IMR-90 (cell line): ENCODE data around the gene TRAF3IP3. TPM values are rescaled to one million over a fixed set of nuclear protein-coding genes. Genes with fewer than 3 reads are reported as not detected.

ENCODE experiments used
- ATAC-seq: fragments of 200-7000 bp; cut with Tn5 transposase; 2 replicates; pipeline ENCODE4 v1.9.1; 2020; ENCODE audit warnings: low read depth, mild to moderate bottlenecking, moderate library complexity
- BruUV-seq: library from RNA; stranded (reverse); fragments of 400-500 nt; replicated peaks from 2 replicates; lab custom pipeline; 2021; lab: Mats Ljungman, UMichigan
- CTCF ChIA-PET: fragments of 300-600 bp; formaldehyde crosslinking; extraction: SDS; loops from one replicate; lab custom pipeline; 2021; ENCODE audit warnings: antibody characterized with exemption; lab: Yijun Ruan, JAX
- POLR2A ChIA-PET: fragments of 300-600 bp; sonication (Branson Sonifier 250); formaldehyde crosslinking; loops from one replicate; lab custom pipeline; 2022; ENCODE audit warnings: antibody characterized with exemption; ENCODE audit not compliant: unreplicated experiment; lab: Charles Lee
- DNase-seq: peaks from one replicate; pipeline ENCODE4 v3.0.0; 2013
- H2AFZ ChIP-seq: replicated peaks from 2 replicates; pipeline ENCODE3; 2013; ENCODE audit warnings: low read length, mild to moderate bottlenecking; ENCODE audit not compliant: poor library complexity
- H2AK5ac ChIP-seq: 2 replicates; pipeline ENCODE4 v1.6.1; 2013; ENCODE audit warnings: low read depth, low read length, inconsistent platforms
- H2AK9ac ChIP-seq: replicated peaks from 2 replicates; pipeline ENCODE3; 2013; ENCODE audit warnings: mild to moderate bottlenecking, low read depth, low read length, moderate library complexity; ENCODE audit not compliant: poor library complexity
- H2BK120ac ChIP-seq: 2 replicates; pipeline ENCODE4 v1.6.1; 2013; ENCODE audit warnings: low read depth, low read length, inconsistent platforms
- H2BK15ac ChIP-seq: 3 replicates; pipeline ENCODE4 v1.6.1; 2013; ENCODE audit warnings: low read depth, low read length, inconsistent platforms
- H2BK20ac ChIP-seq: 2 replicates; pipeline ENCODE4 v1.6.1; 2013; ENCODE audit warnings: low read depth, mild to moderate bottlenecking, inconsistent platforms, low read length, moderate library complexity
- H2BK5ac ChIP-seq: 2 replicates; pipeline ENCODE4 v1.6.1; 2013; ENCODE audit warnings: mild to moderate bottlenecking, low read depth, low read length, inconsistent platforms; ENCODE audit not compliant: poor library complexity, severe bottlenecking
- H3K14ac ChIP-seq: replicated peaks from 2 replicates; pipeline ENCODE4 v1.6.1; 2013; ENCODE audit warnings: low read depth, low read length, inconsistent platforms
- H3K18ac ChIP-seq: 2 replicates; pipeline ENCODE4 v1.6.1; 2013; ENCODE audit warnings: low read depth, low read length, control low read depth
- H3K23ac ChIP-seq: 2 replicates; pipeline ENCODE4 v1.6.1; 2013; ENCODE audit warnings: low read depth, low read length, inconsistent platforms
- H3K27ac ChIP-seq: 2 replicates; pipeline ENCODE4 v1.5.1; 2013; ENCODE audit warnings: mild to moderate bottlenecking, control low read depth, low read length; ENCODE audit not compliant: insufficient read depth
- H3K27me3 ChIP-seq: 2 replicates; pipeline ENCODE4 v1.6.1; 2013; ENCODE audit warnings: low read length; ENCODE audit not compliant: control insufficient read depth, insufficient read depth
- H3K36me3 ChIP-seq: 2 replicates; pipeline ENCODE4 v1.6.1; 2013; ENCODE audit warnings: low read length, mixed read lengths; ENCODE audit not compliant: control insufficient read depth, insufficient read depth
- H3K4ac ChIP-seq: 2 replicates; pipeline ENCODE4 v1.6.1; 2013; ENCODE audit warnings: low read depth, low read length, inconsistent platforms
- H3K4me1 ChIP-seq: 2 replicates; pipeline ENCODE4 v1.6.1; 2013; ENCODE audit warnings: low read length, mixed read lengths; ENCODE audit not compliant: control insufficient read depth, insufficient read depth
- H3K4me2 ChIP-seq: 2 replicates; pipeline ENCODE4 v1.6.1; 2013; ENCODE audit warnings: low read depth, mild to moderate bottlenecking, control low read depth, low read length, moderate library complexity
- H3K4me3 ChIP-seq: 2 replicates; pipeline ENCODE4 v1.5.1; 2013; ENCODE audit warnings: low read depth, mild to moderate bottlenecking, control low read depth, low read length, moderate library complexity; ENCODE audit not compliant: insufficient read depth
- H3K56ac ChIP-seq: 2 replicates; pipeline ENCODE4 v1.6.1; 2013; ENCODE audit warnings: low read length, inconsistent platforms; ENCODE audit not compliant: insufficient read depth; ENCODE audit errors: extremely low read depth
- H3K79me1 ChIP-seq, 2 experiments: 2 replicates each; pipeline ENCODE4 v1.6.1; 2013; ENCODE audit warnings: low read length in 2 of 2, inconsistent platforms in 1 of 2, low read depth in 1 of 2
- H3K9ac ChIP-seq: 2 replicates; pipeline ENCODE4 v1.6.1; 2013; ENCODE audit warnings: low read depth, low read length, control low read depth
- H3K9me1 ChIP-seq: 2 replicates; pipeline ENCODE4 v1.6.1; 2013; ENCODE audit warnings: low read length, inconsistent platforms; ENCODE audit not compliant: insufficient read depth
- H3K9me3 ChIP-seq: 2 replicates; pipeline ENCODE4 v1.6.1; 2013; ENCODE audit warnings: low read length; ENCODE audit not compliant: control insufficient read depth, insufficient read depth
- H4K20me1 ChIP-seq: 2 replicates; pipeline ENCODE4 v1.6.1; 2013; ENCODE audit warnings: low read length, inconsistent platforms; ENCODE audit not compliant: insufficient read depth
- H4K5ac ChIP-seq: 2 replicates; pipeline ENCODE4 v1.6.1; 2013; ENCODE audit warnings: mild to moderate bottlenecking, low read depth, low read length, control low read depth
- H4K8ac ChIP-seq, 2 experiments: 2 replicates each; pipeline ENCODE4 v1.6.1; 2013; ENCODE audit warnings: low read depth in 2 of 2, low read length in 2 of 2, control low read depth in 1 of 2, inconsistent platforms in 1 of 2
- H4K91ac ChIP-seq: 2 replicates; pipeline ENCODE4 v1.6.1; 2013; ENCODE audit warnings: low read depth, low read length, inconsistent platforms; ENCODE audit not compliant: insufficient read depth
- BHLHE40 ChIP-seq: fragments of 150-350 bp; IDR thresholded peaks from 2 replicates; pipeline ENCODE4 v1.6.1; 2016; ENCODE audit warnings: mild to moderate bottlenecking, low read depth, low read length
- CEBPB ChIP-seq: IDR thresholded peaks from 2 replicates; pipeline ENCODE4 v1.6.1; 2012; ENCODE audit warnings: low read depth, low read length, improper control_type of control experiment
- CHD1 ChIP-seq: IDR thresholded peaks from 2 replicates; pipeline ENCODE4 v1.6.1; 2012; ENCODE audit warnings: low read depth, low read length, improper control_type of control experiment
- FOS ChIP-seq: fragments of 150-350 bp; IDR thresholded peaks from 2 replicates; pipeline ENCODE4 v1.6.1; 2016; ENCODE audit warnings: low read depth, low read length
- MAFK ChIP-seq: IDR thresholded peaks from 2 replicates; pipeline ENCODE4 v1.6.1; 2012; ENCODE audit warnings: low read depth, low read length, improper control_type of control experiment
- MAZ ChIP-seq: IDR thresholded peaks from 2 replicates; pipeline ENCODE4 v1.6.1; 2012; ENCODE audit warnings: low read depth, mild to moderate bottlenecking, low read length, improper control_type of control experiment, moderate library complexity, borderline replicate concordance
- MXI1 ChIP-seq: IDR thresholded peaks from 2 replicates; pipeline ENCODE4 v1.6.1; 2012; ENCODE audit warnings: low read depth, mild to moderate bottlenecking, low read length, moderate library complexity, borderline replicate concordance
- NFE2L2 ChIP-seq: fragments of 150-350 bp; IDR thresholded peaks from 2 replicates; pipeline ENCODE4 v1.6.1; 2016; ENCODE audit warnings: low read depth, mild to moderate bottlenecking, low read length
- POLR2A ChIP-seq: IDR thresholded peaks from 2 replicates; pipeline ENCODE4 v1.6.1; 2012; ENCODE audit warnings: mild to moderate bottlenecking, low read depth, low read length
- RAD21 ChIP-seq: IDR thresholded peaks from 2 replicates; pipeline ENCODE4 v1.6.1; 2012; ENCODE audit warnings: low read length, improper control_type of control experiment
- RCOR1 ChIP-seq: IDR thresholded peaks from 2 replicates; pipeline ENCODE4 v1.6.1; 2012; ENCODE audit warnings: mild to moderate bottlenecking, low read length, improper control_type of control experiment; ENCODE audit not compliant: insufficient replicate concordance
- RFX5 ChIP-seq: IDR thresholded peaks from 2 replicates; pipeline ENCODE4 v1.8.0; 2012; ENCODE audit warnings: low read depth, mild to moderate bottlenecking, low read length, moderate library complexity
- SMC3 ChIP-seq: fragments of 150-350 bp; IDR thresholded peaks from 2 replicates; pipeline ENCODE4 v1.6.1; 2016; ENCODE audit warnings: low read depth, mild to moderate bottlenecking, antibody characterized with exemption, low read length, moderate library complexity
- WGBS, 2 experiments: methylation state at CpG; one replicate each; pipeline versions ENCODE4 v1.1.5 to v1.1.7; 2013; ENCODE audit warnings: missing lambda C conversion rate in 2 of 2; ENCODE audit not compliant: insufficient read length in 1 of 2; ENCODE audit errors: extremely low coverage in 2 of 2; 5-methylcytosine and 5-hydroxymethylcytosine counted together
- dilution Hi-C: fragments of 300-500 bp; cut with HindIII; formaldehyde crosslinking; loops from one replicate; pipeline ENCODE4 v1.14.3; 2018; ENCODE audit warnings: low sequenced_read_pairs; ENCODE audit not compliant: unreplicated experiment
- in situ Hi-C: fragments of 300-500 bp; cut with MboI; formaldehyde crosslinking; loops from 3 replicates; pipeline ENCODE4 v1.14.3; 2019; ENCODE audit warnings: low sequenced_read_pairs, inconsistent platforms, mixed read lengths
- intact Hi-C: fragments of 100-400 bp; cut with micrococcal nuclease; formaldehyde crosslinking; loops from 2 replicates; pipeline ENCODE4 v1.10.0; 2022
- polyA plus RNA-seq, 3 experiments: library from polyadenylated mRNA; depleted of rRNA; stranded (reverse); fragments of >200 nt; gene quantifications; 2 replicates each; pipeline ENCODE4 v1.2.3, GENCODE V29; 2012; ENCODE audit warnings: low replicate concordance in 1 of 3
- total RNA-seq: library from RNA; depleted of rRNA; stranded (reverse); fragments of >200 nt; gene quantifications from 2 replicates; pipeline ENCODE4 v1.2.3, GENCODE V29; 2012
- TF ChIP-seq, protein P1 (sequence below): conservative IDR thresholded peaks from 2 replicates; pipeline ENCODE4 v1.5.1; 2012; ENCODE audit warnings: mild to moderate bottlenecking, low read depth, low read length, improper control_type of control experiment
- TF ChIP-seq, protein P2 (sequence below): fragments of 150-350 bp; IDR thresholded peaks from 2 replicates; pipeline ENCODE4 v1.6.1; 2016; ENCODE audit warnings: low read depth, mild to moderate bottlenecking, low read length, moderate library complexity, borderline replicate concordance
- TF ChIP-seq, protein P3 (sequence below): fragments of 150-350 bp; IDR thresholded peaks from 2 replicates; pipeline ENCODE4 v1.6.1; 2017; ENCODE audit warnings: mild to moderate bottlenecking, antibody characterized with exemption, low read length, low read depth

TRAF3IP3 gene
- total and polyA plus RNA-seq, 2 of the 4 experiments (the other 2 are of a cell fraction), result 0.12 to 0.18 TPM

DNA sequence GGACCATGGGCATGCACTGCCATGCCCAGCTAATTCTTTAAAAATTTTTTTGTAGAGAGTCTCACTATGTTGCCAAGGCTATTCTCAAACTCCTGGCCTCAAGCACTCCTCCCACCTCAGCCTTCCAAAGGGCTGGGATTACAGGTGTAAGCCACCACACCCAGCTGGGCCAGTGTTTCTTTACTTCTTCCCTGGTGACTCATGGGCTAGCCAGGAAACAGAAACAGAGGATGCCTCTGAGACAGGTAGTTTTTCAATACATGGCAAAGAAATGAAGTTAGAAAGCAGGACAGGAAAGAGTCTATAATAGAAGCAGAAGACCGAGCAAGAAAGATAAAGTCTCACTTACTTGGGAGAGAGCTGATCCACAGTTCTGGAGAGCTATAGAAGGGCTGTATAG is 36.1 kb downstream of the TRAF3IP3 start:
- Histone ChIP-seq H3K27me3 (peaks cover 6% of the 10 kb centered on the region; the same call in 1 of the 2 replicates), H2AFZ (no peak overlapping the region), H4K5ac (no peak overlapping the region), H3K36me3 (no peaks in the 10 kb centered on the region), H2BK15ac (no peak overlapping the region), H4K8ac (no peak overlapping the region), H3K9me1 (0 out of 2 replicates have a peak, but pooled peaks cover 3% of the 10 kb centered on the region), H3K4ac (no peak overlapping the region), H4K91ac (no peak overlapping the region), H2BK20ac (no peak overlapping the region), H2AK9ac (no peak overlapping the region), H3K14ac (no peak overlapping the region), H2BK5ac (no peak overlapping the region), H3K23ac (no peak overlapping the region), H4K20me1 (no peaks in the 10 kb centered on the region), H3K9me3 (no peaks in the 10 kb centered on the region), H3K4me1 (no peaks in the 10 kb centered on the region), H2AK5ac (no peak overlapping the region), H3K27ac (no peak overlapping the region), H2BK120ac (no peak overlapping the region), H3K79me1 (no peaks in the 10 kb centered on the region), H3K4me2 (no peak overlapping the region), H3K4me3 (no peak overlapping the region), H3K9ac (no peak overlapping the region), H3K18ac (no peak overlapping the region), H3K56ac (no peak overlapping the region)
- intact Hi-C loops (no loop called here), in situ Hi-C loops (no loop called here), dilution Hi-C loops (no loop called here)
- DNase-seq (no peak), ATAC-seq (no peak)
- TF ChIP-seq FOS (no peak), RFX5 (no peak), RAD21 (no peak), CEBPB (no peak), MAFK (no peak), MXI1 (no peak), NFE2L2 (no peak), MAZ (no peak), POLR2A (no peak), BHLHE40 (no peak), RCOR1 (no peak), SMC3 (no peak), CHD1 (no peak)
- TF ChIP-seq, protein P1, sequence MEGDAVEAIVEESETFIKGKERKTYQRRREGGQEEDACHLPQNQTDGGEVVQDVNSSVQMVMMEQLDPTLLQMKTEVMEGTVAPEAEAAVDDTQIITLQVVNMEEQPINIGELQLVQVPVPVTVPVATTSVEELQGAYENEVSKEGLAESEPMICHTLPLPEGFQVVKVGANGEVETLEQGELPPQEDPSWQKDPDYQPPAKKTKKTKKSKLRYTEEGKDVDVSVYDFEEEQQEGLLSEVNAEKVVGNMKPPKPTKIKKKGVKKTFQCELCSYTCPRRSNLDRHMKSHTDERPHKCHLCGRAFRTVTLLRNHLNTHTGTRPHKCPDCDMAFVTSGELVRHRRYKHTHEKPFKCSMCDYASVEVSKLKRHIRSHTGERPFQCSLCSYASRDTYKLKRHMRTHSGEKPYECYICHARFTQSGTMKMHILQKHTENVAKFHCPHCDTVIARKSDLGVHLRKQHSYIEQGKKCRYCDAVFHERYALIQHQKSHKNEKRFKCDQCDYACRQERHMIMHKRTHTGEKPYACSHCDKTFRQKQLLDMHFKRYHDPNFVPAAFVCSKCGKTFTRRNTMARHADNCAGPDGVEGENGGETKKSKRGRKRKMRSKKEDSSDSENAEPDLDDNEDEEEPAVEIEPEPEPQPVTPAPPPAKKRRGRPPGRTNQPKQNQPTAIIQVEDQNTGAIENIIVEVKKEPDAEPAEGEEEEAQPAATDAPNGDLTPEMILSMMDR, result no peak
- TF ChIP-seq, protein P2, sequence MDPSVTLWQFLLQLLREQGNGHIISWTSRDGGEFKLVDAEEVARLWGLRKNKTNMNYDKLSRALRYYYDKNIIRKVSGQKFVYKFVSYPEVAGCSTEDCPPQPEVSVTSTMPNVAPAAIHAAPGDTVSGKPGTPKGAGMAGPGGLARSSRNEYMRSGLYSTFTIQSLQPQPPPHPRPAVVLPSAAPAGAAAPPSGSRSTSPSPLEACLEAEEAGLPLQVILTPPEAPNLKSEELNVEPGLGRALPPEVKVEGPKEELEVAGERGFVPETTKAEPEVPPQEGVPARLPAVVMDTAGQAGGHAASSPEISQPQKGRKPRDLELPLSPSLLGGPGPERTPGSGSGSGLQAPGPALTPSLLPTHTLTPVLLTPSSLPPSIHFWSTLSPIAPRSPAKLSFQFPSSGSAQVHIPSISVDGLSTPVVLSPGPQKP, result no peak
- TF ChIP-seq, protein P3, sequence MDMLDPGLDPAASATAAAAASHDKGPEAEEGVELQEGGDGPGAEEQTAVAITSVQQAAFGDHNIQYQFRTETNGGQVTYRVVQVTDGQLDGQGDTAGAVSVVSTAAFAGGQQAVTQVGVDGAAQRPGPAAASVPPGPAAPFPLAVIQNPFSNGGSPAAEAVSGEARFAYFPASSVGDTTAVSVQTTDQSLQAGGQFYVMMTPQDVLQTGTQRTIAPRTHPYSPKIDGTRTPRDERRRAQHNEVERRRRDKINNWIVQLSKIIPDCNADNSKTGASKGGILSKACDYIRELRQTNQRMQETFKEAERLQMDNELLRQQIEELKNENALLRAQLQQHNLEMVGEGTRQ, result no peak
- ChIA-PET POLR2A (no interaction called here), CTCF (interaction anchor here (0.5 kb wide), 1 partner anchor 100 kb away, joined by 3 read pairs; no protein-coding TSS in a partner anchor)
- BruUV-seq, result no TSS peak
- no CpG with 5 or more reads among the region's 1 CpG for WGBS, 2 experiments
